IMR-90 (cell line): ENCODE data around the gene UBE2V1. TPM values are rescaled to one million over a fixed set of nuclear protein-coding genes. Genes with fewer than 3 reads are reported as not detected.

Source experiments
- ATAC-seq: fragments of 200-7000 bp; cut with Tn5 transposase; 2 replicates; pipeline ENCODE4 v1.9.1; 2020; ENCODE audit warnings: low read depth, mild to moderate bottlenecking, moderate library complexity
- BruUV-seq: library from RNA; stranded (reverse); fragments of 400-500 nt; replicated peaks from 2 replicates; lab custom pipeline; 2021; lab: Mats Ljungman, UMichigan
- CTCF ChIA-PET: fragments of 300-600 bp; formaldehyde crosslinking; extraction: SDS; loops from one replicate; lab custom pipeline; 2021; ENCODE audit warnings: antibody characterized with exemption; lab: Yijun Ruan, JAX
- POLR2A ChIA-PET: fragments of 300-600 bp; sonication (Branson Sonifier 250); formaldehyde crosslinking; loops from one replicate; lab custom pipeline; 2022; ENCODE audit warnings: antibody characterized with exemption; ENCODE audit not compliant: unreplicated experiment; lab: Charles Lee
- DNase-seq: peaks from one replicate; pipeline ENCODE4 v3.0.0; 2013
- H2AFZ ChIP-seq: replicated peaks from 2 replicates; pipeline ENCODE3; 2013; ENCODE audit warnings: low read length, mild to moderate bottlenecking; ENCODE audit not compliant: poor library complexity
- H2AK5ac ChIP-seq: 2 replicates; pipeline ENCODE4 v1.6.1; 2013; ENCODE audit warnings: low read depth, low read length, inconsistent platforms
- H2AK9ac ChIP-seq: replicated peaks from 2 replicates; pipeline ENCODE3; 2013; ENCODE audit warnings: mild to moderate bottlenecking, low read depth, low read length, moderate library complexity; ENCODE audit not compliant: poor library complexity
- H2BK120ac ChIP-seq: 2 replicates; pipeline ENCODE4 v1.6.1; 2013; ENCODE audit warnings: low read depth, low read length, inconsistent platforms
- H2BK15ac ChIP-seq: 3 replicates; pipeline ENCODE4 v1.6.1; 2013; ENCODE audit warnings: low read depth, low read length, inconsistent platforms
- H2BK20ac ChIP-seq: 2 replicates; pipeline ENCODE4 v1.6.1; 2013; ENCODE audit warnings: low read depth, mild to moderate bottlenecking, inconsistent platforms, low read length, moderate library complexity
- H2BK5ac ChIP-seq: 2 replicates; pipeline ENCODE4 v1.6.1; 2013; ENCODE audit warnings: mild to moderate bottlenecking, low read depth, low read length, inconsistent platforms; ENCODE audit not compliant: poor library complexity, severe bottlenecking
- H3K14ac ChIP-seq: replicated peaks from 2 replicates; pipeline ENCODE4 v1.6.1; 2013; ENCODE audit warnings: low read depth, low read length, inconsistent platforms
- H3K18ac ChIP-seq: 2 replicates; pipeline ENCODE4 v1.6.1; 2013; ENCODE audit warnings: low read depth, low read length, control low read depth
- H3K23ac ChIP-seq: 2 replicates; pipeline ENCODE4 v1.6.1; 2013; ENCODE audit warnings: low read depth, low read length, inconsistent platforms
- H3K27ac ChIP-seq: 2 replicates; pipeline ENCODE4 v1.5.1; 2013; ENCODE audit warnings: mild to moderate bottlenecking, control low read depth, low read length; ENCODE audit not compliant: insufficient read depth
- H3K27me3 ChIP-seq: 2 replicates; pipeline ENCODE4 v1.6.1; 2013; ENCODE audit warnings: low read length; ENCODE audit not compliant: control insufficient read depth, insufficient read depth
- H3K36me3 ChIP-seq: 2 replicates; pipeline ENCODE4 v1.6.1; 2013; ENCODE audit warnings: low read length, mixed read lengths; ENCODE audit not compliant: control insufficient read depth, insufficient read depth
- H3K4ac ChIP-seq: 2 replicates; pipeline ENCODE4 v1.6.1; 2013; ENCODE audit warnings: low read depth, low read length, inconsistent platforms
- H3K4me1 ChIP-seq: 2 replicates; pipeline ENCODE4 v1.6.1; 2013; ENCODE audit warnings: low read length, mixed read lengths; ENCODE audit not compliant: control insufficient read depth, insufficient read depth
- H3K4me2 ChIP-seq: 2 replicates; pipeline ENCODE4 v1.6.1; 2013; ENCODE audit warnings: low read depth, mild to moderate bottlenecking, control low read depth, low read length, moderate library complexity
- H3K4me3 ChIP-seq: 2 replicates; pipeline ENCODE4 v1.5.1; 2013; ENCODE audit warnings: low read depth, mild to moderate bottlenecking, control low read depth, low read length, moderate library complexity; ENCODE audit not compliant: insufficient read depth
- H3K56ac ChIP-seq: 2 replicates; pipeline ENCODE4 v1.6.1; 2013; ENCODE audit warnings: low read length, inconsistent platforms; ENCODE audit not compliant: insufficient read depth; ENCODE audit errors: extremely low read depth
- H3K79me1 ChIP-seq, 2 experiments: 2 replicates each; pipeline ENCODE4 v1.6.1; 2013; ENCODE audit warnings: low read length in 2 of 2, inconsistent platforms in 1 of 2, low read depth in 1 of 2
- H3K9ac ChIP-seq: 2 replicates; pipeline ENCODE4 v1.6.1; 2013; ENCODE audit warnings: low read depth, low read length, control low read depth
- H3K9me1 ChIP-seq: 2 replicates; pipeline ENCODE4 v1.6.1; 2013; ENCODE audit warnings: low read length, inconsistent platforms; ENCODE audit not compliant: insufficient read depth
- H3K9me3 ChIP-seq: 2 replicates; pipeline ENCODE4 v1.6.1; 2013; ENCODE audit warnings: low read length; ENCODE audit not compliant: control insufficient read depth, insufficient read depth
- H4K20me1 ChIP-seq: 2 replicates; pipeline ENCODE4 v1.6.1; 2013; ENCODE audit warnings: low read length, inconsistent platforms; ENCODE audit not compliant: insufficient read depth
- H4K5ac ChIP-seq: 2 replicates; pipeline ENCODE4 v1.6.1; 2013; ENCODE audit warnings: mild to moderate bottlenecking, low read depth, low read length, control low read depth
- H4K8ac ChIP-seq, 2 experiments: 2 replicates each; pipeline ENCODE4 v1.6.1; 2013; ENCODE audit warnings: low read depth in 2 of 2, low read length in 2 of 2, control low read depth in 1 of 2, inconsistent platforms in 1 of 2
- H4K91ac ChIP-seq: 2 replicates; pipeline ENCODE4 v1.6.1; 2013; ENCODE audit warnings: low read depth, low read length, inconsistent platforms; ENCODE audit not compliant: insufficient read depth
- CHD1 ChIP-seq: IDR thresholded peaks from 2 replicates; pipeline ENCODE4 v1.6.1; 2012; ENCODE audit warnings: low read depth, low read length, improper control_type of control experiment
- MAFK ChIP-seq: IDR thresholded peaks from 2 replicates; pipeline ENCODE4 v1.6.1; 2012; ENCODE audit warnings: low read depth, low read length, improper control_type of control experiment
- POLR2A ChIP-seq: IDR thresholded peaks from 2 replicates; pipeline ENCODE4 v1.6.1; 2012; ENCODE audit warnings: mild to moderate bottlenecking, low read depth, low read length
- WGBS, 2 experiments: methylation state at CpG; one replicate each; pipeline versions ENCODE4 v1.1.5 to v1.1.7; 2013; ENCODE audit warnings: missing lambda C conversion rate in 2 of 2; ENCODE audit not compliant: insufficient read length in 1 of 2; ENCODE audit errors: extremely low coverage in 2 of 2; 5-methylcytosine and 5-hydroxymethylcytosine counted together
- dilution Hi-C: fragments of 300-500 bp; cut with HindIII; formaldehyde crosslinking; loops from one replicate; pipeline ENCODE4 v1.14.3; 2018; ENCODE audit warnings: low sequenced_read_pairs; ENCODE audit not compliant: unreplicated experiment
- in situ Hi-C: fragments of 300-500 bp; cut with MboI; formaldehyde crosslinking; loops from 3 replicates; pipeline ENCODE4 v1.14.3; 2019; ENCODE audit warnings: low sequenced_read_pairs, inconsistent platforms, mixed read lengths
- intact Hi-C: fragments of 100-400 bp; cut with micrococcal nuclease; formaldehyde crosslinking; loops from 2 replicates; pipeline ENCODE4 v1.10.0; 2022
- polyA plus RNA-seq, 3 experiments: library from polyadenylated mRNA; depleted of rRNA; stranded (reverse); fragments of >200 nt; gene quantifications; 2 replicates each; pipeline ENCODE4 v1.2.3, GENCODE V29; 2012; ENCODE audit warnings: low replicate concordance in 1 of 3
- total RNA-seq: library from RNA; depleted of rRNA; stranded (reverse); fragments of >200 nt; gene quantifications from 2 replicates; pipeline ENCODE4 v1.2.3, GENCODE V29; 2012
- TF ChIP-seq, protein P1 (sequence below): fragments of 150-350 bp; IDR thresholded peaks from 2 replicates; pipeline ENCODE4 v1.6.1; 2017; ENCODE audit warnings: mild to moderate bottlenecking, antibody characterized with exemption, low read length, low read depth
- TF ChIP-seq, protein P2 (sequence below): fragments of 150-350 bp; IDR thresholded peaks from 2 replicates; pipeline ENCODE4 v1.6.1; 2016; ENCODE audit warnings: low read depth, mild to moderate bottlenecking, low read length, moderate library complexity, borderline replicate concordance

UBE2V1 gene
- total and polyA plus RNA-seq, 2 of the 4 experiments (the other 2 are of a cell fraction) = 20.1 to 138 TPM

DNA sequence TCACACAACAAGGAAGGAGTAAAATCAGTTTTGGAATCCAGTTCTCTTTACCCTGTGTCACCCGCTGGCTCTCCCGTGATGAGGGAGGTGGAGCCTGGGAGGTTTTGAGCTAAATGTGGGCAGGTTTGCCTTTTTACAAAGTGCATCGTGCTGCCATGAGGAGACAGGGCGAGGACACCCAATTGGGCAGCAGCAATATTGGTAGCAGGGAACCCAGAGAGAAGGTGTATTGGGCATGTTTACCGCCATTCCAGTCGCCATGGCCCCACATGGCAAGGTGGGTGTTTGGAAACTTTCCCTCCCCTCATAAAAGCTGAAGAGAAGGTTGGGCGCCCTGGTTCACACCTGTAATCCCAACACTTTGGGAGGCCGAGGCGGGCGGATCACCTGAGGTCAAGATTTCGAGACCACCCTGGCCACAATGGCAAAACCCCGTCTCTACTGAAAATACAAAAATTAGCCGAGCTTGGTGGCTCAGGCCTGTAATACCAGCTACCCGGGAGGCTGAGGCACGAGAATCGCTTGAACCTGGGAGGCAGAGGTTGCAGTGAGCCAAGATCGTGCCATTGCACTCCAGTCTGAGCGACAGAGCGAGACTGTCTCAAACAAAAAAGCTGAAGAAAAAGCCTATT, 3.5 kb upstream of the UBE2V1 start:
- in situ Hi-C loops (no loop called here), dilution Hi-C loops (no loop called here), intact Hi-C loops (loop anchor here (2.0 kb wide), 1 partner anchor 14 kb away; no protein-coding TSS in a partner anchor)
- TF ChIP-seq CHD1 (no peak), POLR2A (no peak), MAFK (no peak)
- TF ChIP-seq, protein P1, sequence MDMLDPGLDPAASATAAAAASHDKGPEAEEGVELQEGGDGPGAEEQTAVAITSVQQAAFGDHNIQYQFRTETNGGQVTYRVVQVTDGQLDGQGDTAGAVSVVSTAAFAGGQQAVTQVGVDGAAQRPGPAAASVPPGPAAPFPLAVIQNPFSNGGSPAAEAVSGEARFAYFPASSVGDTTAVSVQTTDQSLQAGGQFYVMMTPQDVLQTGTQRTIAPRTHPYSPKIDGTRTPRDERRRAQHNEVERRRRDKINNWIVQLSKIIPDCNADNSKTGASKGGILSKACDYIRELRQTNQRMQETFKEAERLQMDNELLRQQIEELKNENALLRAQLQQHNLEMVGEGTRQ = no peak
- TF ChIP-seq, protein P2, sequence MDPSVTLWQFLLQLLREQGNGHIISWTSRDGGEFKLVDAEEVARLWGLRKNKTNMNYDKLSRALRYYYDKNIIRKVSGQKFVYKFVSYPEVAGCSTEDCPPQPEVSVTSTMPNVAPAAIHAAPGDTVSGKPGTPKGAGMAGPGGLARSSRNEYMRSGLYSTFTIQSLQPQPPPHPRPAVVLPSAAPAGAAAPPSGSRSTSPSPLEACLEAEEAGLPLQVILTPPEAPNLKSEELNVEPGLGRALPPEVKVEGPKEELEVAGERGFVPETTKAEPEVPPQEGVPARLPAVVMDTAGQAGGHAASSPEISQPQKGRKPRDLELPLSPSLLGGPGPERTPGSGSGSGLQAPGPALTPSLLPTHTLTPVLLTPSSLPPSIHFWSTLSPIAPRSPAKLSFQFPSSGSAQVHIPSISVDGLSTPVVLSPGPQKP = no peak
- ChIA-PET CTCF (no interaction called here), POLR2A (interaction anchor here (1.1 kb wide), 1 partner anchor 50 kb away, joined by 3 read pairs; no protein-coding TSS in a partner anchor)
- WGBS, 2 experiments = 97% methylated on average over 5 of the region's 19 CpGs; no CpG with 5 or more reads in 1 of the 2 experiments
- H3K79me1 ChIP-seq = peaks cover 17 to 39% of the 10 kb centered on the region in 2 experiments
- ATAC-seq (no peak), DNase-seq (no peak)
- peak overlapping the region; percentile 40 for H2AK5ac ChIP-seq
- H4K91ac ChIP-seq = peak overlapping the region; percentile 67; the same call in 1 of the 2 replicates
- no peak overlapping the region for H2BK20ac ChIP-seq
- H3K18ac ChIP-seq = no peak overlapping the region; the same call in 1 of the 2 replicates
- H4K5ac ChIP-seq = peak overlapping the region; percentile 90
- peak overlapping the region; percentile 79 for H2AK9ac ChIP-seq
- peak overlapping the region; percentile 73 for H2AFZ ChIP-seq
- no peak overlapping the region; the same call in 1 of the 2 replicates for H3K23ac ChIP-seq
- peak overlapping the region; percentile 12; the same call in 1 of the 2 replicates for H3K9ac ChIP-seq
- H4K20me1 ChIP-seq = peaks cover 16% of the 10 kb centered on the region
- peak overlapping the region; percentile 16; the same call in 1 of the 3 replicates for H2BK15ac ChIP-seq
- H3K9me3 ChIP-seq = no peaks in the 10 kb centered on the region
- H3K27me3 ChIP-seq = no peaks in the 10 kb centered on the region
- peak overlapping the region; percentile 36; the same call in 1 of the 2 replicates for H3K14ac ChIP-seq
- H2BK120ac ChIP-seq = no peak overlapping the region
- BruUV-seq = no TSS peak
- H3K36me3 ChIP-seq = no peaks in the 10 kb centered on the region
- peak overlapping the region; percentile 1; the same call in 1 of the 2 replicates for H3K4me3 ChIP-seq
- H3K56ac ChIP-seq = peak overlapping the region; percentile 16; the same call in 1 of the 2 replicates
- H3K27ac ChIP-seq = peak overlapping the region; percentile 10
- peak overlapping the region; percentile 72 for H3K4ac ChIP-seq
- H3K9me1 ChIP-seq = peaks cover 7% of the 10 kb centered on the region
- H4K8ac ChIP-seq = peak overlapping the region; percentile 89 to 94
- peak overlapping the region; percentile 50 for H3K4me2 ChIP-seq
- H2BK5ac ChIP-seq = peak overlapping the region; percentile 47
- peaks cover 15% of the 10 kb centered on the region for H3K4me1 ChIP-seq
